Astrocyte (in vitro differentiated cells and primary cell): ENCODE data around the gene SEC24A.

ENCODE experiments used
- EZH2 ChIP-seq: IDR thresholded peaks from 2 replicates; pipeline ENCODE4 v1.6.1; 2012; ENCODE audit warnings: mild to moderate bottlenecking, low read length, inconsistent platforms; ENCODE audit not compliant: insufficient read depth
- TF ChIP-seq, protein P1 (sequence below): IDR thresholded peaks from 2 replicates; pipeline ENCODE4 v1.5.1; 2011; ENCODE audit warnings: low read depth, mild to moderate bottlenecking, inconsistent platforms, low read length, moderate library complexity; ENCODE audit not compliant: insufficient read depth

- TF ChIP-seq, protein P1, sequence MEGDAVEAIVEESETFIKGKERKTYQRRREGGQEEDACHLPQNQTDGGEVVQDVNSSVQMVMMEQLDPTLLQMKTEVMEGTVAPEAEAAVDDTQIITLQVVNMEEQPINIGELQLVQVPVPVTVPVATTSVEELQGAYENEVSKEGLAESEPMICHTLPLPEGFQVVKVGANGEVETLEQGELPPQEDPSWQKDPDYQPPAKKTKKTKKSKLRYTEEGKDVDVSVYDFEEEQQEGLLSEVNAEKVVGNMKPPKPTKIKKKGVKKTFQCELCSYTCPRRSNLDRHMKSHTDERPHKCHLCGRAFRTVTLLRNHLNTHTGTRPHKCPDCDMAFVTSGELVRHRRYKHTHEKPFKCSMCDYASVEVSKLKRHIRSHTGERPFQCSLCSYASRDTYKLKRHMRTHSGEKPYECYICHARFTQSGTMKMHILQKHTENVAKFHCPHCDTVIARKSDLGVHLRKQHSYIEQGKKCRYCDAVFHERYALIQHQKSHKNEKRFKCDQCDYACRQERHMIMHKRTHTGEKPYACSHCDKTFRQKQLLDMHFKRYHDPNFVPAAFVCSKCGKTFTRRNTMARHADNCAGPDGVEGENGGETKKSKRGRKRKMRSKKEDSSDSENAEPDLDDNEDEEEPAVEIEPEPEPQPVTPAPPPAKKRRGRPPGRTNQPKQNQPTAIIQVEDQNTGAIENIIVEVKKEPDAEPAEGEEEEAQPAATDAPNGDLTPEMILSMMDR, result no peak
- TF ChIP-seq EZH2, result no peak
Observed at GRCh38 chr5:134625559-134625958, 23.0 kb upstream of the SEC24A start.
